ENCODE results near the gene SP9. TPM values are rescaled to one million over a fixed set of nuclear protein-coding genes. Genes with fewer than 3 reads are reported as not detected.

Gene SP9
- total and polyA plus RNA-seq, 9 of the 15 experiments (the other 6 are each of a cell fraction or from before 2014, with no cell fraction given), result 0.04 to 0.23 (median 0.11) TPM; not detected in 3

- no peak overlapping the region for H3K4me2 ChIP-seq (ENCODE audit: insufficient read depth, low read length)
- no peak for TF ChIP-seq HIVEP1 (CRISPR knock-in tag; IDR thresholded peaks at IDR 0.05)
- TF ChIP-seq ZNF609 (CRISPR knock-in tag; IDR thresholded peaks at IDR 0.05; ENCODE audit: borderline replicate concordance), result no peak
- TF ChIP-seq ZNF175 (CRISPR knock-in tag; IDR thresholded peaks at IDR 0.05; ENCODE audit: low read depth), result no peak
- TF ChIP-seq XRCC3 (IDR thresholded peaks at IDR 0.05), result no peak
- TF ChIP-seq HMGXB4 (CRISPR knock-in tag; IDR thresholded peaks at IDR 0.05), result no peak
- TF ChIP-seq, protein P1, sequence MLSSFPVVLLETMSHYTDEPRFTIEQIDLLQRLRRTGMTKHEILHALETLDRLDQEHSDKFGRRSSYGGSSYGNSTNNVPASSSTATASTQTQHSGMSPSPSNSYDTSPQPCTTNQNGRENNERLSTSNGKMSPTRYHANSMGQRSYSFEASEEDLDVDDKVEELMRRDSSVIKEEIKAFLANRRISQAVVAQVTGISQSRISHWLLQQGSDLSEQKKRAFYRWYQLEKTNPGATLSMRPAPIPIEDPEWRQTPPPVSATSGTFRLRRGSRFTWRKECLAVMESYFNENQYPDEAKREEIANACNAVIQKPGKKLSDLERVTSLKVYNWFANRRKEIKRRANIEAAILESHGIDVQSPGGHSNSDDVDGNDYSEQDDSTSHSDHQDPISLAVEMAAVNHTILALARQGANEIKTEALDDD (IDR thresholded peaks at IDR 0.05), result no peak
- TF ChIP-seq CBX5 (IDR thresholded peaks at IDR 0.05; ENCODE audit: borderline replicate concordance, low read depth), result no peak
- no peak for TF ChIP-seq PKNOX1 (IDR thresholded peaks at IDR 0.05)
- TF ChIP-seq ATF2 (CRISPR knock-in tag; IDR thresholded peaks at IDR 0.05), result no peak
- TF ChIP-seq ZNF146 (CRISPR knock-in tag; IDR thresholded peaks at IDR 0.05; ENCODE audit: unreplicated experiment), result no peak
- TF ChIP-seq ZNF24 (IDR thresholded peaks at IDR 0.05), result no peak
- TF ChIP-seq POLR2AphosphoS5 (IDR thresholded peaks at IDR 0.05; ENCODE audit: control insufficient read depth, insufficient read depth, low read depth, low read length), result no peak
Measured at GRCh38 chr2:174333017-174333371, 1.8 kb upstream of the SP9 start.

More at GRCh38 chr2:174333017-174333371, 1.8 kb upstream of the SP9 start:
- Histone ChIP-seq H3K27ac (ENCODE audit: extremely low read depth, low read depth, low read length) (no peak overlapping the region), H3K4me1 (replicated peaks in 1 of 2; ENCODE audit: control insufficient read depth in 2 of 2, insufficient read depth in 2 of 2, low read length in 2 of 2) (peaks cover 13 to 33% of the 10 kb centered on the region in 2 experiments; a peak in 3 of 5 replicates), H3K79me2 (ENCODE audit: control insufficient read depth, insufficient read depth, low read length) (no peaks in the 10 kb centered on the region), H3K36me3 (ENCODE audit: control insufficient read depth, insufficient read depth, low read length) (no peaks in the 10 kb centered on the region), H3K27me3 (ENCODE audit: control insufficient read depth in 2 of 2, insufficient read depth in 2 of 2, low read length in 2 of 2) (peaks cover 51 to 62% of the 10 kb centered on the region in 2 experiments), H3K4me3 (no peak overlapping the region), H3K9me3 (replicated peaks; ENCODE audit: control insufficient read depth, insufficient read depth, low read depth, low read length) (no peaks in the 10 kb centered on the region), H3K9ac (ENCODE audit: insufficient read depth in 1 of 2, low read depth in 2 of 2, low read length in 2 of 2) (no peak overlapping the region), H2AFZ (ENCODE audit: low read depth, low read length) (no peak overlapping the region), H4K20me1 (replicated peaks; ENCODE audit: control insufficient read depth, insufficient read depth, low read length) (peaks cover 8% of the 10 kb centered on the region; the same call in 1 of the 2 replicates), H3K9me1 (ENCODE audit: control insufficient read depth, insufficient read depth, low read length) (no peaks in the 10 kb centered on the region)
- DNase-seq (ENCODE audit: extremely low read depth in 1 of 4, low spot score in 3 of 4), result no peak
- no TSS peak for BruUV-seq (replicated peaks)
- no peak for ATAC-seq
- POLR2A ChIA-PET, result no interaction called here
- CTCF ChIA-PET (ENCODE audit: low intra/inter-chr PET ratio), result interaction anchor here (0.7 kb wide), 1 partner anchor 96 kb away, joined by 3 read pairs; no protein-coding TSS in a partner anchor
- intact Hi-C loops (cut with micrococcal nuclease), result loop anchor here (10.0 kb wide), 1 partner anchor 368 kb away; the partner anchor contains the start of gene SP3
- 35% methylated on average over 14 of the region's 15 CpGs for WGBS (ENCODE audit: insufficient coverage, low coverage, missing lambda C conversion rate)
- in situ Hi-C loops (cut with MboI), result no loop called here
- no peak for FAIRE-seq
